ENCODE measurements around the gene ZNF622. TPM values are rescaled to one million over a fixed set of nuclear protein-coding genes. Genes with fewer than 3 reads are reported as not detected.

ZNF622 gene
- total and polyA plus RNA-seq, 11 donors = 43.7 to 171 (median 58.4) TPM

- WGBS, 4 donors = 46 to 60% (median 54%) methylated on average over 3 of the region's 3 CpGs
- H3K4me3 ChIP-seq = no peak overlapping the region
- intact Hi-C loops (cut with DNase I) = no loop called here
- TF ChIP-seq CTCF (IDR thresholded peaks at IDR 0.05) = no peak
- TF ChIP-seq POLR2A (IDR thresholded peaks at IDR 0.05) = no peak
- peaks cover 0 to 58% (median 6%) of the 10 kb centered on the region in 12 donors for H3K4me1 ChIP-seq
- no peaks in the 10 kb centered on the region for H3K9me3 ChIP-seq
- no peak for ATAC-seq
- H3K36me3 ChIP-seq = peaks cover 0 to 6% (median 0%) of the 10 kb centered on the region in 9 donors
- no peak for DNase-seq
- peak overlapping the region in 5 of 12 donors; percentile 19 to 56 (median 52) for H3K27ac ChIP-seq
- no peaks in the 10 kb centered on the region for H3K27me3 ChIP-seq
Measured at GRCh38 chr5:16502866-16503265, 37.3 kb upstream of the ZNF622 start.

GRCh38 chr5:16500024-16500423, 34.4 kb upstream of the ZNF622 start:
- Histone ChIP-seq H3K27ac (peak overlapping the region in 2 of 12 donors; percentile 5 to 55), H3K4me3 (no peak overlapping the region), H3K36me3 (peaks cover 0 to 6% (median 0%) of the 10 kb centered on the region in 9 donors), H3K9me3 (peaks cover 0 to 16% (median 2%) of the 10 kb centered on the region in 12 donors), H3K27me3 (no peaks in the 10 kb centered on the region), H3K4me1 (peaks cover 0 to 70% (median 7%) of the 10 kb centered on the region in 12 donors)
- DNase-seq (no peak), ATAC-seq (no peak)
- intact Hi-C loops (cut with DNase I) = no loop called here
- TF ChIP-seq CTCF (IDR thresholded peaks at IDR 0.05) (no peak), POLR2A (IDR thresholded peaks at IDR 0.05) (no peak)
- WGBS, 4 donors = 66 to 86% (median 79%) methylated on average over 5 of the region's 5 CpGs

- intact Hi-C loops (cut with DNase I) = loop anchor here in 1 of 10 donors (10.0 kb wide), 1 partner anchor 707 kb away; no protein-coding TSS in a partner anchor
- H3K4me1 ChIP-seq = peaks cover 0 to 84% (median 16%) of the 10 kb centered on the region in 12 donors
- no peaks in the 10 kb centered on the region for H3K27me3 ChIP-seq
- no peak for DNase-seq
- no peak overlapping the region for H3K4me3 ChIP-seq
- 35 to 50% (median 43%) methylated on average over 2 of the region's 2 CpGs for WGBS, 4 donors
- H3K9me3 ChIP-seq = peaks cover 0 to 20% (median 2%) of the 10 kb centered on the region in 12 donors
- peak overlapping the region in 10 of 12 donors; percentile 33 to 68 (median 60) for H3K27ac ChIP-seq
- peaks cover 0 to 6% (median 0%) of the 10 kb centered on the region in 9 donors for H3K36me3 ChIP-seq
- ATAC-seq = no peak
- no peak for TF ChIP-seq CTCF (IDR thresholded peaks at IDR 0.05)
- TF ChIP-seq POLR2A (IDR thresholded peaks at IDR 0.05) = no peak
Measured at GRCh38 chr5:16497546-16497945, 31.9 kb upstream of the ZNF622 start.

GRCh38 chr5:16493261-16493660, 27.7 kb upstream of the ZNF622 start:
- DNase-seq (no peak), ATAC-seq (no peak)
- 38 to 57% (median 45%) methylated on average over 1 of the region's 1 CpG for WGBS, 4 donors
- Histone ChIP-seq H3K4me3 (no peak overlapping the region), H3K27ac (peak overlapping the region; percentile 41 to 82 (median 79)), H3K27me3 (no peaks in the 10 kb centered on the region), H3K9me3 (peaks cover 0 to 20% (median 2%) of the 10 kb centered on the region in 12 donors), H3K36me3 (peaks cover 0 to 3% (median 0%) of the 10 kb centered on the region in 9 donors), H3K4me1 (peaks cover 0 to 65% (median 22%) of the 10 kb centered on the region in 12 donors)
- TF ChIP-seq CTCF (IDR thresholded peaks at IDR 0.05) (no peak), POLR2A (IDR thresholded peaks at IDR 0.05) (no peak)
- intact Hi-C loops (cut with DNase I) = loop anchor here in 6 of 10 donors (5.0 to 10.0 kb wide), 4 partner anchors 54 to 712 kb away; no protein-coding TSS in a partner anchor
